Measurements from ENCODE around the gene TP53I11. TPM values are rescaled to one million over a fixed set of nuclear protein-coding genes. Genes with fewer than 3 reads are reported as not detected.

The TP53I11 gene, protein sequence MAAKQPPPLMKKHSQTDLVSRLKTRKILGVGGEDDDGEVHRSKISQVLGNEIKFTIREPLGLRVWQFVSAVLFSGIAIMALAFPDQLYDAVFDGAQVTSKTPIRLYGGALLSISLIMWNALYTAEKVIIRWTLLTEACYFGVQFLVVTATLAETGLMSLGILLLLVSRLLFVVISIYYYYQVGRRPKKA
- 7.1 TPM for total RNA-seq (2013)
- polyA plus RNA-seq: 10 to 100 TPM; 11.0 to 13.2 (median 11.3) TPM
- polyA minus RNA-seq: 6.7 and 8.5 TPM in 2 replicates
- total RNA-seq: 1.2 to 15.9 (median 7.1) reads per million in 11 experiments

DNA sequence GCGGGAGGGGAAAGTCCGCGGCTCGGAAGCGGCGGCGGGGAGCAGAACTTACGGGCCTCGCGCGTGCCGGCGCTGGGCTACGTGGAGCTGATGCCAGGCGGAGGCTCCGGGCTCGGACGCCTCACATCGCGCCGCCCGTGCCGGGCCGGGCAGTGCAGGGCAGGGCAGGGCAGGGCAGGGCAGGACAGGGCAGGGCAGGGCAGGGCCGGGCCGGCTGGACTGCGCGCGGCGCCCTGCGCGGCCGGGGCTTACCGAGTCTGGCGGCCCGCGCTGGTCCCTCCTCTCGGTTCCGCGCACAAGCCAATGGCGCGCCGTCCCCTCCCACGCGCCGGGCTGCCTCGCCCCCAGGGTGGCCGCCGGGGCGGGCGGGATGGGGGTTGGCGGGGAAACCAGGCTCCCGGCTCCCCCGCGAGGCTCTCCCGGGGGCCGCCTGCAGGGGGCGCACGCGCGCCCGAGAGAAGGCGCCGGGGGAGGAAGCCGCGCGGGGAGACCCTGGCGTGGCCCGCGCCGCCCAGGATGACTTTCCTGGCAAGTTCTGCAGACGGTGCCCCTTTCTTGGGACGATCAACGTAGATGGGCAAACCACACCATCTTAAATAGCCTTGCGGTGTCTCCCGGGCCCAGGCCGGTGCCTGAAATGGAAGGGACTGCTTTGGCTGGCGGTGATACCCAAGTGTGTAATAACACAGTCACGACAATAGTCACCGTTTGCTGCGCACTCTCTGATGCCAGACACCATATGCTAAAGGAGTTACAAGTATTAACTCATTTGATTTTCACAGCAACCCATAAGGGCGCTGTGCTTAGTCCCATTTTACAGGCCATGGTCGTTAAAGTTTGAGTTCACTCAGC lies at the start of gene TP53I11:
Gene TP53I11 (minus strand): TSS at position 259 of the 852 bp plus-strand sequence. CDS start 12,548 bp downstream, outside the sequence.
- peak within 1 kb of the TSS; percentile 98 for H3K4me2 ChIP-seq (replicated peaks; ENCODE audit: extremely low read depth, low read length, poor library complexity, severe bottlenecking)
- peak within 1 kb of the TSS; percentile 75 to 92 (median 84) for H3K4me3 ChIP-seq (replicated peaks in 1 of 3; ENCODE audit: low read depth in 2 of 3, low read length in 3 of 3)
- H3K36me3 ChIP-seq (replicated peaks in 1 of 2; ENCODE audit: control insufficient read depth in 1 of 2, insufficient read depth in 2 of 2, low read length in 2 of 2): peaks cover 0 to 5% of the 10 kb centered on the region in 2 donors
- intact Hi-C loops (cut with micrococcal nuclease): loop anchor here (10.0 kb wide), 1 partner anchor 94 kb away; no protein-coding TSS in a partner anchor
- TF ChIP-seq, protein P1, sequence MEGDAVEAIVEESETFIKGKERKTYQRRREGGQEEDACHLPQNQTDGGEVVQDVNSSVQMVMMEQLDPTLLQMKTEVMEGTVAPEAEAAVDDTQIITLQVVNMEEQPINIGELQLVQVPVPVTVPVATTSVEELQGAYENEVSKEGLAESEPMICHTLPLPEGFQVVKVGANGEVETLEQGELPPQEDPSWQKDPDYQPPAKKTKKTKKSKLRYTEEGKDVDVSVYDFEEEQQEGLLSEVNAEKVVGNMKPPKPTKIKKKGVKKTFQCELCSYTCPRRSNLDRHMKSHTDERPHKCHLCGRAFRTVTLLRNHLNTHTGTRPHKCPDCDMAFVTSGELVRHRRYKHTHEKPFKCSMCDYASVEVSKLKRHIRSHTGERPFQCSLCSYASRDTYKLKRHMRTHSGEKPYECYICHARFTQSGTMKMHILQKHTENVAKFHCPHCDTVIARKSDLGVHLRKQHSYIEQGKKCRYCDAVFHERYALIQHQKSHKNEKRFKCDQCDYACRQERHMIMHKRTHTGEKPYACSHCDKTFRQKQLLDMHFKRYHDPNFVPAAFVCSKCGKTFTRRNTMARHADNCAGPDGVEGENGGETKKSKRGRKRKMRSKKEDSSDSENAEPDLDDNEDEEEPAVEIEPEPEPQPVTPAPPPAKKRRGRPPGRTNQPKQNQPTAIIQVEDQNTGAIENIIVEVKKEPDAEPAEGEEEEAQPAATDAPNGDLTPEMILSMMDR (IDR thresholded peaks at IDR 0.05): peak; percentile 82
- peak within 1 kb of the TSS; percentile 84 to 89 for H3K4me3 Mint-ChIP-seq
- peak within 1 kb of the TSS in 1 of 2 donors; percentile 79 for H3K27ac ChIP-seq (ENCODE audit: low read depth in 1 of 2, low read length in 2 of 2)
- peak within 1 kb of the TSS; percentile 81 for H3K9ac ChIP-seq (ENCODE audit: insufficient read depth, low read length, poor library complexity, severe bottlenecking)
- peaks cover 0 to 4% (median 0%) of the 10 kb centered on the region in 7 donors for H3K9me3 Mint-ChIP-seq
- no peaks in the 10 kb centered on the region for H3K9me3 ChIP-seq (replicated peaks in 1 of 2; ENCODE audit: control insufficient read depth in 1 of 2, insufficient read depth in 1 of 2, low read length in 2 of 2)
- 8% methylated on average over 80 of the region's 83 CpGs for WGBS (ENCODE audit: insufficient coverage)
- H3K4me1 Mint-ChIP-seq: peaks cover 52% of the 10 kb centered on the region
- peaks cover 32% of the 10 kb centered on the region for H4K20me1 ChIP-seq (ENCODE audit: insufficient read depth, low read length)
- H3K27ac Mint-ChIP-seq: peak within 1 kb of the TSS in 6 of 7 donors; percentile 26 to 72 (median 68)
- H3K4me1 ChIP-seq (ENCODE audit: control insufficient read depth in 1 of 2, insufficient read depth in 2 of 2, low read length in 2 of 2): peaks cover 39 to 57% of the 10 kb centered on the region in 2 donors
- peak within 1 kb of the TSS; percentile 91 for H2AFZ ChIP-seq (ENCODE audit: insufficient read depth, low read depth, low read length, poor library complexity, severe bottlenecking)
- H3K27me3 ChIP-seq (ENCODE audit: control insufficient read depth in 2 of 2, insufficient read depth in 2 of 2, low read length in 2 of 2): peaks cover 0 to 3% of the 10 kb centered on the region in 2 donors
- H3K27me3 Mint-ChIP-seq (ENCODE audit: low read depth in 3 of 3): peaks cover 3 to 15% (median 5%) of the 10 kb centered on the region in 3 donors
- H3K36me3 Mint-ChIP-seq: peaks cover 6 to 10% of the 10 kb centered on the region in 2 donors
- peaks cover 16% of the 10 kb centered on the region for H3K79me2 ChIP-seq (ENCODE audit: insufficient read depth, low read length)
- peak; percentile 44 to 56 (median 48) for DNase-seq

DNA sequence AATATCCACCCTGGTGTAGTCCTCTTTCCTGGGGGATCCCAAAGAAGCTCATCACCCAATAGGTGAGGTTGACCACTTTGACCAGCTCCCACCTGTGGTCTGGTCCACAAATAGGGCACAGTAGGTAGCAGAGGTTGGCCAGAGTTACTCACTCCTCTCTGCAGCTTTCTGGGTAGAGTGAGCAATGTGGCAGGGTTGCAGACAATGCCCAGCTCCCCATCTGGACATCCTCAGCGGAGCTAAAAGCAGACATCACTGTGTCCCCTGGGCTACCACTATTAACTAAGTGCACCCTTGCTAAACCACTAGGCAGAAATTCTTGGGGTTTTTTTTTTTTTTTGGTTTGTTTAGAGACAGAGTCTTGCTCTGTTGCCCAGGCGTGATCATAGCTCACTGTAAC lies 48.4 kb upstream of the TP53I11 start:
- Histone ChIP-seq H3K4me1 (ENCODE audit: control insufficient read depth in 1 of 2, insufficient read depth in 2 of 2, low read length in 2 of 2) (no peaks in the 10 kb centered on the region), H3K9me3 (replicated peaks in 1 of 2; ENCODE audit: control insufficient read depth in 1 of 2, insufficient read depth in 1 of 2, low read length in 2 of 2) (no peaks in the 10 kb centered on the region), H3K79me2 (ENCODE audit: insufficient read depth, low read length) (no peaks in the 10 kb centered on the region), H2AFZ (ENCODE audit: insufficient read depth, low read depth, low read length, poor library complexity, severe bottlenecking) (no peak overlapping the region), H3K36me3 (replicated peaks in 1 of 2; ENCODE audit: control insufficient read depth in 1 of 2, insufficient read depth in 2 of 2, low read length in 2 of 2) (no peaks in the 10 kb centered on the region), H4K20me1 (ENCODE audit: insufficient read depth, low read length) (no peaks in the 10 kb centered on the region), H3K27me3 (ENCODE audit: control insufficient read depth in 2 of 2, insufficient read depth in 2 of 2, low read length in 2 of 2) (no peaks in the 10 kb centered on the region), H3K4me3 (replicated peaks in 1 of 3; ENCODE audit: low read depth in 2 of 3, low read length in 3 of 3) (no peak overlapping the region), H3K9ac (ENCODE audit: insufficient read depth, low read length, poor library complexity, severe bottlenecking) (no peak overlapping the region), H3K27ac (ENCODE audit: low read depth in 1 of 2, low read length in 2 of 2) (no peak overlapping the region), H3K4me2 (replicated peaks; ENCODE audit: extremely low read depth, low read length, poor library complexity, severe bottlenecking) (no peak overlapping the region)
- Mint-ChIP-seq H3K9me3 (no peaks in the 10 kb centered on the region), H3K36me3 (no peaks in the 10 kb centered on the region), H3K27me3 (ENCODE audit: low read depth in 3 of 3) (peaks cover 3 to 9% (median 8%) of the 10 kb centered on the region in 3 donors), H3K4me1 (no peaks in the 10 kb centered on the region), H3K27ac (no peak overlapping the region), H3K4me3 (no peak overlapping the region)
- intact Hi-C loops (cut with micrococcal nuclease): no loop called here
- no CpG with 5 or more reads among the region's 2 CpGs for WGBS (ENCODE audit: insufficient coverage)
- no peak for DNase-seq
- TF ChIP-seq, protein P1 (IDR thresholded peaks at IDR 0.05): no peak
